GM19238 (cell line): ENCODE results near the gene MGRN1.
A peak's percentile ranks its signal among the peaks of the same experiment; 100 is the strongest.

Source experiments
- DNase-seq: peaks from one replicate; pipeline ENCODE4 v3.0.0; 2011; ENCODE audit warnings: low spot score; ENCODE audit not compliant: insufficient read length

Gene MGRN1

DNA sequence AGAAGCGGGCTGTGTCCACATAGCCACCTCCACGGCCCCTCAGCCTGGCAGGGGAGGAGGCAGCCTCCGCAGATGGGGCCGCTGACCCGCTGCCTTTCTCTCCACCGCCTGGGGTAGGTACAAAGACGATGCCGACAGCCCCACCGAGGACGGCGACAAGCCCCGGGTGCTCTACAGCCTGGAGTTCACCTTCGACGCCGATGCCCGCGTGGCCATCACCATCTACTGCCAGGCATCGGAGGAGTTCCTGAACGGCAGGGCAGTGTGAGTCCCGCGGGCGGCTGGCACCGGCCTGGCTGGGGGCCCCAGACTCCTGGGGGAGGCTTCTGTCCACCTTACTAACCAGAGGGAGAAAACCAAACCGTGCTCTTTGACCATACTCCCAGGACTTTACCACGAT, 27.9 kb downstream of the MGRN1 start:
- DNase-seq: no peak

DNA sequence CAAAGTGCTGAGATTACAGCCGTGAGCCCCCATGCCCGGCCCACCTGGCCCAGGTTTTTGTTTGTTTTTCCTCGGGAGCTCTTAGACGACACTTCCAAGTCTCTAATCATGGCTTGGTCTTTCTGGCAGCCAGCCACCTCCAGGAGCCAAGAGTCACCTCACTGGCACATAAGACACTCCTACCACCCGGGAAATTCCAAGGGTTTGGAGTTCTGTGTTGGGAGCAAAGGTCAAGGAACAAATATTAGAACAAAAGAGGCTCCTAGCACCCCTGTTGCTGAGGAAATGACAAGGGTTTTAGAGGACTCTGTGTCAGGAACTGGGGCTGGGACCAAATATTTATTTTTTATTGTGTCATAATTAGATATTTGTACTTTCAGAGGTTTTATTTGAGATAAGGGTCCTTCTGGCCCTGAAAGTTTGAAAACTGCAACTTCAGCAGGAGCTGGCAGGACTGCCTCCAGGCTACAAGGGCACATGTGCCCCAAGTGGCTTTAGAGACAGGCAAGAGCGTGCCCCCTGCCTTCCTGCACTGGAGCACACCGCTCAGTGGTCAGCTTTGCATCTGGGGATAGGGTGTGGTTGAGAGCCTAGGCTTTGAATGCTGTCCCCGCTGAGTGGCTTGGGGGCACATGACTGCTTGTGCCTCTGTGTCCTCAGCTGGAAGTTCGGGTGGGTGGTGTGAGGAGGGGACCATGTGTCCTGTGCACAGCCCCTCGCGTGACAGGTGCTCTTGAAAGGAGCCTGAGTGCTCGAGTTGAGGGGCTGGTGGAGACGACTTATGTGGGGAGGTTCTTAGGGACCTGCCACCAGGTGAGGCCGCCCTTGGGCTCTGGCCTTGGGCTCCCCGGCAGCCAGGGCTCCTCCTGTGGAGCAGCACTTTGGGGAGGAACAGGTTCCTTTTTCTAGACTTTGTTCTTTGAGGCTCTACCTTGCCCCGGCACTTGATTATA, 29.7 kb downstream of the MGRN1 start:
- no peak for DNase-seq

GRCh38 chr16:4654964-4655590, 30.5 kb downstream of the MGRN1 start:
- no peak for DNase-seq

DNA sequence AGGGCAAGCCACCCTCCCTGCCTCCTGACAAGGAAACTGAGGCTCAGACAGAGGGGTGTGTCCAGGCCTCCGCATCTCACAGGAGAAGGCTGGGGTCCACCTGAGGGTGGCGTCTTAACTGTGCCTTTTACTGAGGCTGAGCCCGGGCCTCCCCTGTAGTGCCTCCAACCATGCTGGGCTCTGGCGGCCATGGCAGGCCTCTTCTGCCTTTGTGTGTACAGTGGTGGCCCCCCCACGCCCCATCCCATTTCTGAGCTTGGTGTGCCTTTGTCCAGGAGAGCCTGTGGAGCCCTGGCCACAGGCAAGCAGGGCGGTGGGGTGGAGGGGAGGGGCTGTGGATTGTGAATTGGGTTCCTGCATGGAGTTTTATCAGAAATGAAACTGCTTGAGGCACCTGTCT, 31.2 kb downstream of the MGRN1 start:
- no peak for DNase-seq

GRCh38 chr16:4656221-4656620, 31.6 kb downstream of the MGRN1 start:
- no peak for DNase-seq

DNA sequence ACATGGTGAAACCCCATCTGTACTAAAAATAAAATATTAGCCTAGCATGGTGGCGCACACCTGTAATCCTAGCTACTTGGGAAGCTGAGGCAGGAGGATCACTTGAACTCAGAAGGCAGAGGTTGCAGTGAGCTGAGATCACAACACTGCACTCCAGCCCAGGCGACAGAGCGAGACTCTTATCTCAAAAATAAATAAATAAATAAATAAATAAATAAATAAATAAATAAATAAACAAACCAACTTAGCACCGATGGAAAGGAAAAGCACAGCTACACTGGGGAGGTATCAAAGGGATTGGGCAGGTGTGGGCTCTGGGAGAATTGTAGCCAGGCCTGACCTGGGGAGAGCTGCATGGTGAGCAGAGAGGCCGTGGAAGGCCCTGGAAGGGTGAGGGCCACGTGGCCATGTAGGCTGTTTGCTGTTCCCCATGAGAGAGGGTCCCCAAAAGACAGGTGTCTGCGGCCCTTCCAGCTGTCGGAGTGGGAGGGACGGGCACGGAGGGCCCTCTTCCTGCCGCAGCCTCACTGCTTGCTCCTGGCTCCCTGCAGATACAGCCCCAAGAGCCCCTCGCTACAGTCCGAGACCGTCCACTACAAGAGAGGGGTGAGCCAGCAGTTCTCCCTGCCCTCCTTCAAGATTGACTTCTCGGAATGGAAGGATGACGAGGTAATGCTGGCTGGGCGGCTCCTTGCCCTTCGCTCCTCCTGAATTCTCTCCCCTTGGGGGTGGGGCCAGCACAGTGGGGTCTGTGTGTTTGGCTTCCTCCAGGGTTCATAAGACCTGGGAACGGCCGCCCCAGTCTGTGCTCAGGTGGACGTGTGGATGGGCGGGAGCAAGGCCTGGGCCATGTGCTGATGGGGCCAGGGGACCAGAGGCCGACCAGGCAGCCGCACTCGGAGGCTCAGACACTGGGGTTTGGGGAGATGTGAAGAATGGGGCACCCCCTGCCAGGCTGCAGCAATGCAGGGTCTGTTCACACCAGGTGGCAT, 32.4 kb downstream of the MGRN1 start:
- no peak for DNase-seq

- no peak for DNase-seq
Measured at GRCh38 chr16:4659363-4660353, 35.0 kb downstream of the MGRN1 start.

DNA sequence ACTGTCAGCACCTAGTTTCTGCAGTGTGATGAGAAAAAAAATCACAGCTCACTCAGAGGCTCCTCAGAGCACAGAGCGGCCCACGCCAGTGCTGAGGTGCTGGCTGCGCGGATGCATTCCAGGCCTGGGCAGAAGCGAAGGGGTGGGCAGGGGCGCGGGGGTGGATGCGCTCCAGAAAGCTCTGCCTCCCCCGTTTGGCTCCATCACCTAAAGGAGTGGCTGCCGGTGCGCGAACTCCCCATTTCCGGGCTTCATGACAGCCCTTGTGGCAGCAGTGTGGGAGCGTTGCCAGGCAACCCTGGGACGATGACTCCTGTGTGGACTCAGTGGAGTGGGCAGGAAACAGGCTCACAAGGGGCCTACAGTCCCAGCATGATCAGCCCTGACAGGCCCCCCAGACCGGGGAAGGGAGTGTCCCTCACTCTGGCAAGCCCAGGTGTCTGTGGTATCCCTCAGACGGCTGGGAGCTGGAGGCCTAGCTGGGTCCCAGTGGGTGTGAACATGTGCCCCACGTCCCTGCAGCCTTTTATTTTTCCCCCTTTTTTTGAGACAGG, 35.9 kb downstream of the MGRN1 start:
- peak; percentile 61 for DNase-seq

DNA sequence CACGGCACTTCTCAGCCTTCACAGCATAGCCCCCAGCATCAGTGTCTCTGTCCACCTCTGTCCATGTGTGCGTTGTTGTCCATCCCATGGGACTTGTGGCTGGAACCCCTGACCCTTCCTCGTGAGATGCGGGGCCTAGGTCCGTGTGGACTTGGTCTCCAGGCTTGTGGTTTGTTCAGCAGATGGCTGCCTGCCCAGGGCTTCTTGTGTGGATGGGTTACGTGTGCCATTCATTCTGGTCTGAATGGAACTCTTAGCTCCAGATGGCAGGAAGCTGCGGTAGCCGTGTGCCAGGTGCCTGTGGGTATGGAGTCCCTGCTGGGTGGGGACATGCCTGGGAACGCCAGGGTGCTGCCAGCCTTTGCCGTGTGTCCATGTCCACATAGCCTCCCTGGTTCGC, 37.0 kb downstream of the MGRN1 start:
- DNase-seq: no peak

GRCh38 chr16:4663465-4663776, 38.8 kb downstream of the MGRN1 start:
- DNase-seq: no peak

DNA sequence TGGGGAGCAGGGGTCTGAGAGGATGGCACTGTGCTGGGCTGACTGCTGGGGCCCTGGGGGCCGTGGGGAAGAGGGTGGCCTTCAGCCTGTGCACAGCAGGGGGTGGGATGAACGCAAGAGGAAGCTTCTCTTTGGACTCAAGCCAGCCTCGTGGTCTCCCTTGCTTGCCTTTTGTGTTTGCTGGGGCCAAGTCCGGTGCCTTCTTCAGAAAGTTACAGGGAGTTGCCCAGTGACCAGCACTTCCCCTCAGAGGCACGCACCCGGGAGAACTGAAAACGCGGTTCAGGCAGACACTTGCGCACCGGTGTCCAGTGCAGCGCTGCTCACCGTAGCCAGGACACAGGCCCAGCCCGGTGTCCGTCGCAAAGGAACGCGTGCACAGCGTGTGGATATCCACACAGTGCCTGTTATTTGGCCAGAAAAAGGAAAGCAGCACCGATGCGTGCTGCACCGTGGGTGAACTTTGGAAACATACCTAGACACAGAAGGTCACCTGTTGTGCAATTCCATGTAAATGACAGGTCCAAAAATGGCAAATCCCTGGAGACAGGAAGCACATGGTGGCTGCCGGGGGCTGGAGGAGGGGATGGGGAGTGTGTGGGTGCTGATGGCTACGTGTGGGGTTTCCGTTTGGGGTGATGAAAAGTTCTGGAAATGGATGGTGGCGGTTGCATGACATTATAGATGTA, 39.3 kb downstream of the MGRN1 start:
- DNase-seq: no peak

DNA sequence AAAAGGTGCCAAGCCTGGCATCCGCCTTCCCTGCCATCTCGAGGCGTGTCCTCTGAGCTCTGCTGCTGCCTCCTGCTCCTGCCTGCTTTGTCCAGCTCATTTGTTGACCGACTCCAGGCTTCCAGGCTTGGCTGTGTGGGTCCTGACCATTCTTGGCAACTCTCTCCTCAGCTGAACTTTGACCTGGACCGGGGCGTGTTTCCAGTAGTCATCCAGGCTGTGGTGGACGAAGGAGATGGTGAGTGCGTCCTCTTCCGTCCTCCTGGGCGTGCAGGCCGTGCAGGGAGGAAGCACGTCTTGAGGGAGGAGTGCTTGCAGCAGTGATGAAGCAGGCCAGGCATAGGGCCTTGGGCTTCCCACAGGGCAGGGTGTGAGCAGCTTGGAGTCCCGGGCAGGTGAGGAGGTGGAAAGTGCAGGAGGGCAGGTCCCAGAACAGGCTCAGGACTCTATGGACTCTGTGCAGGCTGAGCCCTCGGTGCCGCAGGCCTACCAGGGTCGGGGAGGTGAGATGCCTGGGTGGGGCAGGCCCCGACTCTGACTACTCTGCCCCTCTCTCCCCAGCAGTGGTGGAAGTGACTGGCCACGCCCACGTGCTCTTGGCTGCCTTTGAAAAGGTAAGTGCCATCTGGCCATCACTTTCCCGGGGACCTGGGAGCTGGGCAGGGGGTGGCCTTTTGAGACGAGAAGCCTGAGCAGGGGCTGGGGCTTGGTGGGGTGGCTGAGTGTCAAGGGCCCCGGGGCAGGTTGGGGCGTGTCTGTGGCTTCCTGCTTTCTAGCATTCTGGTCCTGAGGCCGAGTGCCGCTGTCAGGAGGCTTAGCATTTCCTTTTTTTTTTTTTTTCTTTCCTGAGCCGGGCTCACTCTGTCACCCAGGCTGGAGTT, 40.2 kb downstream of the MGRN1 start:
- peak; percentile 63 for DNase-seq

- DNase-seq: no peak
Measured at GRCh38 chr16:4666537-4667202, 42.0 kb downstream of the MGRN1 start.

DNA sequence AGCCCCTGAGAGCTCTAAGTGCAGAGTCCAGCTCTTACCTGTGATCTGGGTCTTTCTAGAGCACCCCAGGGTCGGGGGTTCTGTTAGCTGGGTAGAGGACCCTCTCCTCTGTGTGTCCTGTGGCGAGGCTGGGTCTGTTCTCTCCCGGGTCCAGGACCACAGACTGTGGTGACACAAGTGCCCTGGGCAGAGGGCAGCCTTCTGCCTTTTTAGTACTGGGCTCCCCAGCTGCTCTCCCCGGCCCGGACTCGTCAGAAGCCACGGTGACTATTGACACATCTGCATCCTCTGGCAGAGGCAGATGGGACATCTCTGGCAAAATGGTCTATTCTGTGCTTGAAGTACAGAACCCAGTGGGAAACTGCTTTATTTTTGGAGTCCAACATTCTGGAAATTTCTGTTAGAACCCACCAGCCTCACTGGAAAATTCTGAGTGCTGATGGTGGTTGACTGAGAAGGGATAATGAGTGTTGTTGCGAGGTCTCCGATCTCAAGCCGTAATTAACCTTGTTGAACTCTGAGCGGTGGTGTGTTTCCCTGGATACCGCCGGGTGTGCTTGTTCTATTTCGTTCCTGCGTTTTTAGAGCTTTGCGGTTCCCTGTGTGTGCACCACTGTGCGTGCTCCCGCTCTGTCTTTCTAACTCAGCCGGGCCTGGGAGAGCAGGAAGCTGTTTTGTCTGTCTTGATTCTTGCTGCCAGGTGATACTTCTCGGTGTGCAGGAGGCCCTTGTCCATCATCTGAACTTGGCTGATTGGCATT, 42.8 kb downstream of the MGRN1 start:
- DNase-seq: no peak

- DNase-seq: no peak
Measured at GRCh38 chr16:4668313-4668960, 43.8 kb downstream of the MGRN1 start.

DNA sequence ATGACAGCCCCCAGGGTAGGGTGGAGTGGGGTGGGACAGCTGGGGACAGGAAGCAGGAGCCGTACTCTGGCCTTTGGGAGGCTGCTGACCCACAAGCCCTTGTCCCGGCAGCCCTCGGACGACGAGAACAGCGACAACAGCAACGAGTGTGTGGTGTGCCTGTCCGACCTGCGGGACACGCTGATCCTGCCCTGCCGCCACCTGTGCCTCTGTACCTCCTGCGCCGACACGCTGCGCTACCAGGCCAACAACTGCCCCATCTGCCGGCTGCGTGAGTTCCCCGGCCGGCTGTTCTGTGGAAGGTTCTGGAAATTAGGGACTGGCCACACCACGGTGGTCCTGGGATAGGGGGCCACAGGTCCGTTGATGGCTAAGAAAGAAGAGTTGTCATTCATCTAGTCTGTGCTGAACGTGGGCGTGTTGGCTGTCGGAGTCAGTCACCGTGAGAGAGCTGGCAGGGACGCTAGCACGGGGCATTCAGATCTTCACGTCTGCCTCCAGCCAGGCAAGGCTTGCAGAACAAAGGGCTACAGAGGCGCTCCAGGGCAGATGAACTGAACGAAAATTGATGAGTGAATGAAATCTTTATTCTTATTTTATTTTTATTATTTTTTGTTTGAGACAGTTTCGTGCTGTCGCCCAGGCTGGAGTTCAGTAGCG, 48.9 kb downstream of the MGRN1 start:
- no peak for DNase-seq
